ENCODE data around the gene SEPHS1.
"Not testable (repeated sequence)": the region's sequence is repeated elsewhere in the genome, so short reads cannot be mapped to it uniquely, and the experiment has no call there.

Gene SEPHS1

GRCh38 chr10:13291061-13291460 is 57.0 kb downstream of the SEPHS1 start:
- Mint-ChIP-seq H3K4me3 (no peak overlapping the region), H3K4me1 (peaks cover 8% of the 10 kb centered on the region), H3K9me3 (no peaks in the 10 kb centered on the region), H3K36me3 (ENCODE audit: insufficient read depth) (peaks cover 12% of the 10 kb centered on the region), H3K27me3 (no peaks in the 10 kb centered on the region), H3K27ac (ENCODE audit: low read depth) (no peak overlapping the region)
- no peak for ATAC-seq (replicated peaks; ENCODE audit: extremely low read depth, poor library complexity, severe bottlenecking)
- DNase-seq (ENCODE audit: low spot score in 2 of 2): no peak

- no peaks in the 10 kb centered on the region for H3K9me3 Mint-ChIP-seq
- no peaks in the 10 kb centered on the region for H3K27me3 Mint-ChIP-seq
- no peak for ATAC-seq (replicated peaks; ENCODE audit: extremely low read depth, poor library complexity, severe bottlenecking)
- peaks cover 8% of the 10 kb centered on the region for H3K36me3 Mint-ChIP-seq (ENCODE audit: insufficient read depth)
- no peak overlapping the region for H3K27ac Mint-ChIP-seq (ENCODE audit: low read depth)
- no peak for DNase-seq (ENCODE audit: low spot score in 2 of 2)
- no peak overlapping the region for H3K4me3 Mint-ChIP-seq
- H3K4me1 Mint-ChIP-seq: peaks cover 8% of the 10 kb centered on the region
Observed at GRCh38 chr10:13284050-13284449, 64.0 kb downstream of the SEPHS1 start.

- H3K27me3 Mint-ChIP-seq; H3K27ac Mint-ChIP-seq (ENCODE audit: low read depth); H3K9me3 Mint-ChIP-seq; H3K4me1 Mint-ChIP-seq; ATAC-seq (replicated peaks; ENCODE audit: extremely low read depth, poor library complexity, severe bottlenecking); DNase-seq (ENCODE audit: low spot score in 2 of 2); H3K4me3 Mint-ChIP-seq: not testable (repeated sequence)
- peaks cover 10% of the 10 kb centered on the region for H3K36me3 Mint-ChIP-seq (ENCODE audit: insufficient read depth)
Observed at GRCh38 chr10:13282348-13282747, 65.7 kb downstream of the SEPHS1 start.

- Mint-ChIP-seq H3K4me3 (no peak overlapping the region), H3K36me3 (ENCODE audit: insufficient read depth) (peaks cover 10% of the 10 kb centered on the region), H3K9me3 (no peaks in the 10 kb centered on the region), H3K4me1 (peaks cover 1% of the 10 kb centered on the region), H3K27me3 (no peaks in the 10 kb centered on the region), H3K27ac (ENCODE audit: low read depth) (no peak overlapping the region)
- DNase-seq (ENCODE audit: low spot score in 2 of 2) (no peak), ATAC-seq (replicated peaks; ENCODE audit: extremely low read depth, poor library complexity, severe bottlenecking) (no peak)
Observed at GRCh38 chr10:13276749-13277365, 71.2 kb downstream of the SEPHS1 start.

GRCh38 chr10:13276146-13276545 is 71.9 kb downstream of the SEPHS1 start:
- H3K27ac Mint-ChIP-seq (ENCODE audit: low read depth); H3K9me3 Mint-ChIP-seq; ATAC-seq (replicated peaks; ENCODE audit: extremely low read depth, poor library complexity, severe bottlenecking); H3K27me3 Mint-ChIP-seq; DNase-seq (ENCODE audit: low spot score in 2 of 2); H3K4me1 Mint-ChIP-seq; H3K4me3 Mint-ChIP-seq: not testable (repeated sequence)
- H3K36me3 Mint-ChIP-seq (ENCODE audit: insufficient read depth): peaks cover 10% of the 10 kb centered on the region

GRCh38 chr10:13272164-13272571 is 75.9 kb downstream of the SEPHS1 start:
- DNase-seq (ENCODE audit: low spot score in 2 of 2) (no peak), ATAC-seq (replicated peaks; ENCODE audit: extremely low read depth, poor library complexity, severe bottlenecking) (no peak)
- Mint-ChIP-seq H3K36me3 (ENCODE audit: insufficient read depth) (no peaks in the 10 kb centered on the region), H3K9me3 (no peaks in the 10 kb centered on the region), H3K4me3 (no peak overlapping the region), H3K27me3 (no peaks in the 10 kb centered on the region), H3K4me1 (peaks cover 9% of the 10 kb centered on the region), H3K27ac (ENCODE audit: low read depth) (peak overlapping the region; percentile 69)

- DNase-seq (ENCODE audit: low spot score in 2 of 2): peak; percentile 31 to 46
- peak overlapping the region; percentile 69 for H3K27ac Mint-ChIP-seq (ENCODE audit: low read depth)
Observed at GRCh38 chr10:13271552-13272163, 76.4 kb downstream of the SEPHS1 start.

GRCh38 chr10:13270877-13271551 is 77.1 kb downstream of the SEPHS1 start:
- H3K27ac Mint-ChIP-seq (ENCODE audit: low read depth): peak overlapping the region; percentile 69
- H3K4me3 Mint-ChIP-seq: no peak overlapping the region

More at GRCh38 chr10:13271552-13272163, 76.4 kb downstream of the SEPHS1 start:
- Mint-ChIP-seq H3K4me3 (peak overlapping the region; percentile 51), H3K9me3 (no peaks in the 10 kb centered on the region), H3K4me1 (peaks cover 9% of the 10 kb centered on the region), H3K36me3 (ENCODE audit: insufficient read depth) (no peaks in the 10 kb centered on the region), H3K27me3 (no peaks in the 10 kb centered on the region)
- ATAC-seq (replicated peaks; ENCODE audit: extremely low read depth, poor library complexity, severe bottlenecking): peak; percentile 77

GRCh38 chr10:13268841-13269240 is 79.3 kb downstream of the SEPHS1 start:
- ATAC-seq (replicated peaks; ENCODE audit: extremely low read depth, poor library complexity, severe bottlenecking): no peak
- H3K4me1 Mint-ChIP-seq: peaks cover 9% of the 10 kb centered on the region
- no peak overlapping the region for H3K4me3 Mint-ChIP-seq
- H3K27me3 Mint-ChIP-seq: peaks cover 27% of the 10 kb centered on the region
- H3K9me3 Mint-ChIP-seq: no peaks in the 10 kb centered on the region
- no peaks in the 10 kb centered on the region for H3K36me3 Mint-ChIP-seq (ENCODE audit: insufficient read depth)
- no peak for DNase-seq (ENCODE audit: low spot score in 2 of 2)
- H3K27ac Mint-ChIP-seq (ENCODE audit: low read depth): no peak overlapping the region

More at GRCh38 chr10:13270877-13271551, 77.1 kb downstream of the SEPHS1 start:
- no peak for DNase-seq (ENCODE audit: low spot score in 2 of 2)
- ATAC-seq (replicated peaks; ENCODE audit: extremely low read depth, poor library complexity, severe bottlenecking): no peak
- Mint-ChIP-seq H3K9me3 (no peaks in the 10 kb centered on the region), H3K4me1 (peaks cover 9% of the 10 kb centered on the region), H3K36me3 (ENCODE audit: insufficient read depth) (no peaks in the 10 kb centered on the region), H3K27me3 (peaks cover 5% of the 10 kb centered on the region)

GRCh38 chr10:13268310-13268709 is 79.8 kb downstream of the SEPHS1 start:
- no peak for ATAC-seq (replicated peaks; ENCODE audit: extremely low read depth, poor library complexity, severe bottlenecking)
- H3K27me3 Mint-ChIP-seq: peaks cover 32% of the 10 kb centered on the region
- no peak for DNase-seq (ENCODE audit: low spot score in 2 of 2)
- H3K9me3 Mint-ChIP-seq: no peaks in the 10 kb centered on the region
- no peak overlapping the region for H3K4me3 Mint-ChIP-seq
- peaks cover 9% of the 10 kb centered on the region for H3K4me1 Mint-ChIP-seq
- H3K36me3 Mint-ChIP-seq (ENCODE audit: insufficient read depth): no peaks in the 10 kb centered on the region
- no peak overlapping the region for H3K27ac Mint-ChIP-seq (ENCODE audit: low read depth)
